ENCODE results near the gene FGF9.

- TF ChIP-seq POLR2A (IDR thresholded peaks at IDR 0.05), result no peak
- no peak for TF ChIP-seq CTCF (IDR thresholded peaks at IDR 0.05)
- no peak for TF ChIP-seq EP300 (IDR thresholded peaks at IDR 0.05; ENCODE audit: low read depth)
- TF ChIP-seq POLR2AphosphoS5 (IDR thresholded peaks at IDR 0.05), result no peak
Measured at GRCh38 chr13:21695546-21695945, 24.7 kb downstream of the FGF9 start.

All from transverse colon (tissue), 4 donors.